ENCODE measurements around the gene KRTAP5-6. TPM values are rescaled to one million over a fixed set of nuclear protein-coding genes. Genes with fewer than 3 reads are reported as not detected.
A peak's percentile ranks its signal among the peaks of the same experiment; 100 is the strongest.
"Not testable (repeated sequence)": the region's sequence is repeated elsewhere in the genome, so short reads cannot be mapped to it uniquely, and the experiment has no call there.

Gene KRTAP5-6
- total RNA-seq, 1 donor from 2014 or later: not detected

GRCh38 chr11:1683904-1684572, 13.0 kb upstream of the KRTAP5-6 start:
- ATAC-seq: peak; percentile 31

DNA sequence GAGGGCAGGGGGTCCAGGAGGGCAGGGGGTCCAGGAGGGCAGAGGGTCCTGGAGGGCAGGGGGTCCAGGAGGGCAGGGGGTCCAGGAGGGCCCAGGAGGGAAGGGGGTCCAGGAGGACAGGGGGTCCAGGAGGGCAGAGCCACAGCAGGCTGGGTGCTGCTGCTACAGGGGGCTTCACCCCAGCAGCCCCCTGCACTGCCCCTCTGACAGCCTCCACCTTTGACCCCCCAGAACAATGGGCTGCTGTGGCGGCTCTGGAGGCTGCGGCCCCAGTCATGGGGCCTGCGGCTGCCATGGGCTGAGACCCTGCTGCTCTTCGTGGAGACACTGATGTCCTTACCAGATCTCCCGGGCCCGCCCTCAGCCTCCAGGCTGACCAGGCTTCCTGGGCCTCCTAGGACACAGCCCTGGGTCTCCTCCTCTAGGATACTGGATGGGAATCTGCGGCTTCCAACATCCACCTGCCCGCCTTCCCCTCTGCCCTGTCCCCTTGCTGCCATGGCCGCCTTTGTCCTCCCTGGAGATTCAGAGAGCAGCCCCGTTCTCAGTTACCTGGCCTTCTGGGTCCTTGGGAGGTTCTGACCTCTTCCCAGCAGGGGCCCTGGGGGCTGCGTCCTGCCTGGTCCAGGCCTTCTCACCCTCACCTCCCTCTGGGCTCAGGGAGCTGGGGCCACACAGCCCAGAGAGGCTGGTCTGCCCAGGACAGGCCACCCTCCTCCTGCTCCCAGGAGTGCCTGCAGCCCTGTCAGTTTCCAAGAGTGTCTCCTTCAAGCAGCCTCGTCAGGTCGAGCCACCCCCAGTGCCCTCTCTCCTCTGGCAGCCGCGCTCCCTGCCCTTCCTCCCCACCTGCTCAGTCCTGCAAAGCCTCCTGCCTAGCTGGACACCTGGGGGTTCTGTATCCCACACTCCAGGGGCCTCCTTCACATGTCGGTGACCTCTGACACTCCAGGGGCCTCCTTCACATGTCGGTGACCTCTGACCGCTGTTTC, 11.8 kb upstream of the KRTAP5-6 start:
- ATAC-seq: peak; percentile 28

GRCh38 chr11:1686220-1686619, 10.8 kb upstream of the KRTAP5-6 start:
- not testable (repeated sequence) for ATAC-seq

GRCh38 chr11:1688336-1688947, 8.6 kb upstream of the KRTAP5-6 start:
- not testable (repeated sequence) for ATAC-seq

GRCh38 chr11:1689250-1690166, 7.5 kb upstream of the KRTAP5-6 start:
- peak; percentile 21 for ATAC-seq

GRCh38 chr11:1690167-1691025, 6.6 kb upstream of the KRTAP5-6 start:
- no peak for ATAC-seq

- no peak for ATAC-seq
Measured at GRCh38 chr11:1691026-1691877, 5.7 kb upstream of the KRTAP5-6 start.

GRCh38 chr11:1691878-1692707, 4.9 kb upstream of the KRTAP5-6 start:
- ATAC-seq: no peak

DNA sequence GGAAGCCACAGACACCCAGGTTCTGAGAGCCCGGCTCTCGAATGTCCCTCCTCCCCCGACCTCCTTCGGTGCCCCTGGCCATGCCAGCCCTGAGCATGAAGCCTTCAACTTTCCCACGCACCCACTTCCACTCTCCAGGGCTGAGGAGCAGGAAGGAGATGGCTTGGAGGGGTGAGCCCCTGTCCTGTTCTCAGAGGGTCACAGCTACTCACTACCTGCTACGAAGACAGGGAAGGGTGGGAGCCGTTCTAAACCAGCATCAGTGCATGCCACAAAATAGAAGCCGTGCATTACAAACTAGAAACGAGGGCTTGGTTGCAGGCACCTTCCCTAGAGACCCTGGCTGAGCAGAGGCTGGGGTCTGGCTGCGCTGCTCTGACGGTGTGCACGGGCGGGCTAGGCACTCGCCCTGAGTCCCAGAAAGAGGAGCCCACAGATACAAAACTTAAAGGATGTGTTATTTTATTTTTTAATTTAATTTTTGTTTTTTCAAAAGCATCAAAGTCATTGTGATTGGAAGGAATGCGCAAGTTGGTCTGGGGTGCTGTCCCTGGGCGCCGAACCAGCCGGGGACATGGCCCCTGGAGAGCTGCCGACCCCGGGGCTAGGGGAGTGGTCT, 4.2 kb upstream of the KRTAP5-6 start:
- no peak for ATAC-seq

- ATAC-seq: peak; percentile 65
Measured at GRCh38 chr11:1693327-1694063, 3.5 kb upstream of the KRTAP5-6 start.

DNA sequence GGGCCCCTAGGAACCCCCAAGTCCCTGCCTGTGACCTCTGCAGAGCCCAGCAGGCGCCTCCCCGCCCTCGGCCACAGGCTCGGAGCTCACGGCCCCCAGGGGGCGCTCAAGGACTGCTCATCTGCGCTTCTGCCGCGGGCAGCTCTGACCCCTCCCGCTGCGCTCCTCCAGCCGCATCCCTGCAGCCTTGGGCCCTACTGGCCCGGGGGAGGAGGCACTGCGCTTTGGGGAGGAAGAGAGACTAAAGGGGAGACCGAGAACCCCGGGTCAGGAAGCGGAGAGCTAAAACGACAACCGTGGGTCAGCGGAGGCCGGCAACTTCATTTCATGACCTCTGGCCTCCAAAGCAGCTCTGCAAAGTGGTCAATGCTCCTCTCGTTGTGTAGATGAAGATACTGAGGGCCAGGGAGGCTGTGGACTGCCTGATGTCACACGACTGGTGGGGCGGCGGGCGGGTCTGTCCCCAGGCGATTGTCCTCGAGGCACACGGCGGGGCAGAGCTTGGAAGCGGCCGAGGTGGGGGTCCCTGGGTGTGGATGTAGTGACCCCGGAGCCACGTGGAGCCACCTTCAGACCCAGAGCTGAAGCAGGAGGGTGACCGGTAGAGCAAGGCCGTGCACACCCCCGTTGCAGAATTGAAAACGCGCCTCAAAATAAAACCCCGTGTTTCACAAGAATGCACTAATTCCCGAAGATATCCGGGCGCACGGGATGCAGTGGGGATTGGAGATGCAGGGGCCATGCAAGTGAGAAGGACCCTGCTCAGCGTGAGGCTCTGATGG, 2.7 kb upstream of the KRTAP5-6 start:
- peak; percentile 87 for ATAC-seq

- ATAC-seq: no peak
Measured at GRCh38 chr11:1694846-1695547, 2.0 kb upstream of the KRTAP5-6 start.

DNA sequence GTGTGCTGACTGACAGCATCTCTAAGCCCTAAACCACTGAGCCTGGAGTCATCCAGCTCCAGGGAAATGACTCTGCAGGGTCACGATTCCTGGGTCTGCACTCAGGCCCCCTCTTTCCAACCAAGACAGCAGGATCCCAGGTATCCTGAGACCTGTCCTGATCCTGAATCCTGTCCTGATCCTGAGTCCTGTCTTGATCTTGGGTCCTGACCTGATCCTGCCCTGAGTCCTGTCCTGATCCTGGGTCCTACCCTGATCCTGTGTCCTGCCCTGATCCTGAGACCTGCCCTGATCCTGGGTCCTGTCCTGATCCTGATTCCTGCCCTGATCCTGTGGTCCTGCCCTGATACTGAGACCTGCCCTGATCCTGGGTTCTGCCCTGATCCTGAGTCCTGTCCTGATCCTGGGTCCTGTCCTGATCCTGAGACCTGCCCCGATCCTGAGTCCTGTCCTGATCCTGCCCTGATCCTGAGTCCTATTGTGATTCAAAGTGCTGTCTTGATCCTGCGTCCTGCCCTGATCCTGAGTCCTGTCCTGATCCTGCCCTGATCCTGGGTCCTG, 1.4 kb upstream of the KRTAP5-6 start:
- no peak for ATAC-seq

DNA sequence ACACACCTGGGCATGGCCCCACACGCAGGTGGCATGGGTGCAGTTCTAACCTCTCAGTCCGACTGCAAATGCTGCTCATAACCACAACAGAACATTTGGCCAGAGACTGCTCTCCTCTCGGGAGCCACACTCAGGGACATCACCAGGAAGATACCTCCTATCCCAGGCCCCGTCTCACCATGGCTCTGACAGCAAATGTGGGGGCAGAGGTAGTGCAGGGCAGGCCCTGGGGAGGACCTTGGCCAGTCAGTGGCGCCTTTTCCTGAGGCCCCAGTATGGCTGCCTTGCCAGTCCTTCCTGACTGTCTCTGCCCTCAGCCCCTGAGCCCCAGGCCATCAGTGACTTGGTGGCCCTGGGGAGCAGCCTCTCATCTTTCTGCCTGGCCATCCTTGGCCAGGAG, 2.8 kb downstream of the KRTAP5-6 start:
- ATAC-seq: no peak

GRCh38 chr11:1701091-1701807, 4.3 kb downstream of the KRTAP5-6 start:
- ATAC-seq: no peak
